Mesothelial cell of epicardium (in vitro differentiated cells): ENCODE results near the gene KCNN3. TPM values are rescaled to one million over a fixed set of nuclear protein-coding genes. Genes with fewer than 3 reads are reported as not detected.
A peak's percentile ranks its signal among the peaks of the same experiment; 100 is the strongest.

Source experiments
- DNase-seq, 2 experiments: peaks; one replicate each; pipeline ENCODE4 v3.0.0; 2021; ENCODE audit warnings: low spot score in 2 of 2; ENCODE audit not compliant: unreplicated experiment in 2 of 2
- H3K27ac Mint-ChIP-seq: 2 replicates; pipeline ENCODE4 v1.8.0; 2021; ENCODE audit warnings: mixed read lengths
- H3K27me3 Mint-ChIP-seq: 2 replicates; pipeline ENCODE4 v1.8.0; 2021; ENCODE audit warnings: low read depth, mixed read lengths
- H3K36me3 Mint-ChIP-seq: 2 replicates; pipeline ENCODE4 v1.8.0; 2021; ENCODE audit warnings: mixed read lengths
- H3K4me1 Mint-ChIP-seq: 2 replicates; pipeline ENCODE4 v1.8.0; 2021; ENCODE audit warnings: mixed read lengths
- H3K4me3 Mint-ChIP-seq: 2 replicates; pipeline ENCODE4 v1.8.0; 2021; ENCODE audit warnings: mild to moderate bottlenecking, moderate library complexity, mixed read lengths
- H3K9me3 Mint-ChIP-seq: 2 replicates; pipeline ENCODE4 v1.8.0; 2021; ENCODE audit warnings: mixed read lengths
- CTCF ChIP-seq: fragments of 200-600 bp; sonication (generic); IDR thresholded peaks from one replicate; pipeline ENCODE4 v1.5.0; 2021; ENCODE audit warnings: antibody characterized with exemption; ENCODE audit not compliant: unreplicated experiment
- total RNA-seq: library from RNA; stranded (reverse); gene quantifications from 3 replicates; pipeline ENCODE4 v1.2.1, GENCODE V29; 2021

Gene KCNN3
- total RNA-seq, 1 donor from 2014 or later, result 1.2 TPM

- peak; percentile 59 to 82 for DNase-seq
- Mint-ChIP-seq H3K9me3 (no peaks in the 10 kb centered on the region), H3K4me1 (peaks cover 7% of the 10 kb centered on the region), H3K27ac (no peak overlapping the region), H3K36me3 (no peaks in the 10 kb centered on the region), H3K4me3 (no peak overlapping the region), H3K27me3 (peaks cover 21% of the 10 kb centered on the region)
- peak; percentile 70 for TF ChIP-seq CTCF
Observed at GRCh38 chr1:154878371-154879037, 8.4 kb upstream of the KCNN3 start.

DNA sequence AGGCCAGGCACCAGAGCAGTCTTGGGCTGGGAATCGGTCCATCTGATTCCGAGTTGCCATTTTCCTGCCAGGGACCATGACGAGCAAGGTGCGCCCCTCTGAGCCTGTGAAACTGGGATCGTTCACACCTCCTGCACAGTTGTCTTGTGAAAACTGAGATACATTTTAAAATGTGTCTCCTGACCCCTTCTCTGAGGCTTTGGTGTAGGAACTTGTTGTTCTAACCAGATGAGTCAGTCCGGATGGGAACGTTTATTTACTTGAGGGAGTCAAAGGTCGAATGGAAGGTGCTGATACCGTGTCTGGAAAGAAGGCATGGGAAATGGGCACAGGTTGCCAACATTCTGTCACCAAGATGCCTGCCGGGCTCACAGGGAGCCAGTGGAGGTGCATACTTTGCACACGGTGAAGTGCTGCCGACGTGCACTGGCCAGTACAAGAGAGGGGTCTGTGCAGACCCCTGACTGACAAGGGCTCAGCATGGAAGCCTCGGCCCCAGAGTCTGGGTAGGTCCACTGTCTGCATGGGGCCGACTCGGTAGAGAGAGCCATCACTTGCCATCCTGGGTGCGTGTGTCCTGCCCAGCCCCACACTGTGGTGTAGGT is 7.4 kb upstream of the KCNN3 start:
- Mint-ChIP-seq H3K9me3 (no peaks in the 10 kb centered on the region), H3K27me3 (peaks cover 21% of the 10 kb centered on the region), H3K36me3 (no peaks in the 10 kb centered on the region), H3K4me1 (peaks cover 7% of the 10 kb centered on the region), H3K27ac (no peak overlapping the region), H3K4me3 (no peak overlapping the region)
- no peak for DNase-seq
- no peak for TF ChIP-seq CTCF

DNA sequence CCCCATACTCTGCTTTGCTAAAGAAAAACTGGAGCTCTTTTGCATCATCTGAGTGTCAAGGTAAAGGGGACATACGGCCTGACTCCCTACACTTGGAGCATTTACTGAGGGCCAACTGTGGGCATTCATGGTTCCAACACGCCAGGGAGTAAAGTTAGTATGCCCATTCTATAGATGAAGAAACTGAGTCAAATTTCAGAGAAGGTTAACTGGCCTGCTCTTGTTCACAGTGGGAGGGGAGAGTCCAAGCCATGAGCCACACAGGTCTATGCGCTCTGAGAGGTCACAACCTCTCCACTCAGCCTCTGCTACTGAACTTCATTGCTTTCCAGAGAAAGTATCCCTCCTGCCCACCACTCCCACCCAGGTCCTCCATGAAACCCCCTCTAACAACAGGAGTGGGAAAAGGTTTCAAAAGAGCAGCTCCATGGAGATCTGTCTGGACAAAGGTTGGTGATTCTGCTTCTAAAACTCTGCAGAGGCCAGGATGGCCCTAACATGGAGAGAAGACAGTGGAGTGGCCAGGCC is 6.8 kb upstream of the KCNN3 start:
- H3K4me3 Mint-ChIP-seq, result no peak overlapping the region
- H3K27me3 Mint-ChIP-seq, result peaks cover 23% of the 10 kb centered on the region
- TF ChIP-seq CTCF, result no peak
- H3K36me3 Mint-ChIP-seq, result no peaks in the 10 kb centered on the region
- no peak overlapping the region for H3K27ac Mint-ChIP-seq
- peaks cover 3% of the 10 kb centered on the region for H3K4me1 Mint-ChIP-seq
- H3K9me3 Mint-ChIP-seq, result no peaks in the 10 kb centered on the region
- DNase-seq, result no peak

GRCh38 chr1:154874465-154874864 is 4.4 kb upstream of the KCNN3 start:
- DNase-seq, result no peak
- H3K4me1 Mint-ChIP-seq, result peaks cover 9% of the 10 kb centered on the region
- H3K4me3 Mint-ChIP-seq, result no peak overlapping the region
- no peak for TF ChIP-seq CTCF
- no peaks in the 10 kb centered on the region for H3K9me3 Mint-ChIP-seq
- H3K36me3 Mint-ChIP-seq, result no peaks in the 10 kb centered on the region
- no peak overlapping the region for H3K27ac Mint-ChIP-seq
- H3K27me3 Mint-ChIP-seq, result peaks cover 25% of the 10 kb centered on the region

GRCh38 chr1:154873321-154873950 is 3.4 kb upstream of the KCNN3 start:
- no peak overlapping the region for H3K27ac Mint-ChIP-seq
- no peaks in the 10 kb centered on the region for H3K9me3 Mint-ChIP-seq
- TF ChIP-seq CTCF, result no peak
- H3K4me3 Mint-ChIP-seq, result no peak overlapping the region
- DNase-seq, result no peak
- H3K36me3 Mint-ChIP-seq, result no peaks in the 10 kb centered on the region
- H3K27me3 Mint-ChIP-seq, result peaks cover 34% of the 10 kb centered on the region
- peaks cover 19% of the 10 kb centered on the region for H3K4me1 Mint-ChIP-seq
